Measurements from ENCODE around the gene CLPX. TPM values are rescaled to one million over a fixed set of nuclear protein-coding genes. Genes with fewer than 3 reads are reported as not detected.

Gene CLPX
- total RNA-seq, 4 donors from 2014 or later = 51.0 to 57.4 (median 54.1) TPM

- H3K36me3 ChIP-seq = no peaks in the 10 kb centered on the region
- H3K4me3 ChIP-seq = no peak overlapping the region
- intact Hi-C loops (cut with DNase I) = loop anchor here (5.0 kb wide), 1 partner anchor 80 kb away; no protein-coding TSS in a partner anchor
- 93% methylated on average over 5 to 6 of the region's 8 CpGs for WGBS, 2 donors
- TF ChIP-seq CTCF (IDR thresholded peaks at IDR 0.05) (no peak), POLR2A (IDR thresholded peaks at IDR 0.05) (no peak)
- no peak for DNase-seq
- no peaks in the 10 kb centered on the region for H3K27me3 ChIP-seq
- peak overlapping the region in 1 of 4 donors; percentile 29 for H3K27ac ChIP-seq
- peaks cover 0 to 29% (median 0%) of the 10 kb centered on the region in 3 donors for H3K4me1 ChIP-seq
- no peaks in the 10 kb centered on the region for H3K9me3 ChIP-seq
Observed at GRCh38 chr15:65197337-65197645, 12.1 kb upstream of the CLPX start.

- TF ChIP-seq CTCF (IDR thresholded peaks at IDR 0.05) = no peak
- TF ChIP-seq POLR2A (IDR thresholded peaks at IDR 0.05) = no peak
- Histone ChIP-seq H3K36me3 (no peaks in the 10 kb centered on the region), H3K27ac (peak overlapping the region in 1 of 4 donors; percentile 29), H3K4me1 (peaks cover 0 to 29% (median 0%) of the 10 kb centered on the region in 3 donors), H3K27me3 (no peaks in the 10 kb centered on the region), H3K9me3 (no peaks in the 10 kb centered on the region), H3K4me3 (no peak overlapping the region)
- intact Hi-C loops (cut with DNase I) = loop anchor here (5.0 kb wide), 1 partner anchor 81 kb away; no protein-coding TSS in a partner anchor
- 90 to 93% methylated on average over 4 to 17 of the region's 19 CpGs for WGBS, 2 donors
- DNase-seq = no peak
Observed at GRCh38 chr15:65196637-65197336, 11.6 kb upstream of the CLPX start.

- Histone ChIP-seq H3K9me3 (no peaks in the 10 kb centered on the region), H3K4me3 (no peak overlapping the region), H3K27me3 (no peaks in the 10 kb centered on the region), H3K36me3 (no peaks in the 10 kb centered on the region), H3K4me1 (peaks cover 0 to 29% (median 0%) of the 10 kb centered on the region in 3 donors), H3K27ac (peak overlapping the region in 3 of 4 donors; percentile 53 to 81 (median 70))
- 67 to 72% methylated on average over 5 of the region's 5 CpGs for WGBS, 2 donors
- DNase-seq = no peak
- intact Hi-C loops (cut with DNase I) = loop anchor here (5.0 kb wide), 1 partner anchor 82 kb away; no protein-coding TSS in a partner anchor
- TF ChIP-seq POLR2A (IDR thresholded peaks at IDR 0.05) (no peak), CTCF (IDR thresholded peaks at IDR 0.05) (no peak)
Observed at GRCh38 chr15:65195548-65195923, 10.4 kb upstream of the CLPX start.

- 50 to 55% methylated on average over 4 to 7 of the region's 7 CpGs for whole genome bisulfite sequencing, 2 donors
Observed at GRCh38 chr15:65194826-65195547, 9.8 kb upstream of the CLPX start.

More at GRCh38 chr15:65194826-65195547, 9.8 kb upstream of the CLPX start:
- Histone ChIP-seq H3K9me3 (no peaks in the 10 kb centered on the region), H3K27me3 (no peaks in the 10 kb centered on the region), H3K36me3 (no peaks in the 10 kb centered on the region), H3K27ac (peak overlapping the region in 3 of 4 donors; percentile 53 to 81 (median 70)), H3K4me3 (no peak overlapping the region), H3K4me1 (peaks cover 0 to 29% (median 0%) of the 10 kb centered on the region in 3 donors)
- intact Hi-C loops (cut with DNase I) = loop anchor here (5.0 kb wide), 1 partner anchor 82 kb away; no protein-coding TSS in a partner anchor
- TF ChIP-seq CTCF (IDR thresholded peaks at IDR 0.05) = no peak
- TF ChIP-seq POLR2A (IDR thresholded peaks at IDR 0.05) = no peak
- no peak for DNase-seq
